Glutamatergic neuron (in vitro differentiated cells): Measurements from ENCODE around the gene FABP2. TPM values are rescaled to one million over a fixed set of nuclear protein-coding genes. Genes with fewer than 3 reads are reported as not detected.

Source experiments
- DNase-seq: peaks from one replicate; pipeline ENCODE4 v3.0.0; 2022
- H3K27ac Mint-ChIP-seq: one replicate; pipeline ENCODE4 v1.8.0; 2020; ENCODE audit warnings: mild to moderate bottlenecking, mixed read lengths, inconsistent platforms; ENCODE audit not compliant: unreplicated experiment
- H3K27me3 Mint-ChIP-seq: one replicate; pipeline ENCODE4 v1.8.0; 2020; ENCODE audit warnings: mild to moderate bottlenecking, moderate library complexity, mixed read lengths, inconsistent platforms; ENCODE audit not compliant: unreplicated experiment
- H3K36me3 Mint-ChIP-seq: one replicate; pipeline ENCODE4 v1.8.0; 2020; ENCODE audit warnings: mild to moderate bottlenecking, mixed read lengths, inconsistent platforms; ENCODE audit not compliant: unreplicated experiment
- H3K4me1 Mint-ChIP-seq: one replicate; pipeline ENCODE4 v1.8.0; 2020; ENCODE audit warnings: mild to moderate bottlenecking, low read depth, mixed read lengths, inconsistent platforms; ENCODE audit not compliant: unreplicated experiment
- H3K4me3 Mint-ChIP-seq: one replicate; pipeline ENCODE4 v1.8.0; 2020; ENCODE audit warnings: mild to moderate bottlenecking, mixed read lengths, inconsistent platforms; ENCODE audit not compliant: unreplicated experiment
- H3K9me3 Mint-ChIP-seq: one replicate; pipeline ENCODE4 v1.8.0; 2020; ENCODE audit warnings: mild to moderate bottlenecking, moderate library complexity, mixed read lengths, inconsistent platforms; ENCODE audit not compliant: unreplicated experiment
- CTCF ChIP-seq: fragments of 200-600 bp; sonication (generic); IDR thresholded peaks from one replicate; pipeline ENCODE4 v1.5.0; 2021; ENCODE audit not compliant: partially characterized antibody, unreplicated experiment
- total RNA-seq: library from RNA; stranded (reverse); fragmentation: NEBNext Ultra II Directional; extraction: Animal tissue kit (Norgen Biotek cat#: 25700); gene quantifications from one replicate; pipeline ENCODE4 v1.2.1, GENCODE V29; 2021; ENCODE audit not compliant: unreplicated experiment

Gene FABP2
- total RNA-seq, 1 donor from 2014 or later, result not detected

- DNase-seq, result no peak
- Mint-ChIP-seq H3K4me3 (no peak overlapping the region), H3K27me3 (no peaks in the 10 kb centered on the region), H3K9me3 (peaks cover 1% of the 10 kb centered on the region), H3K36me3 (no peaks in the 10 kb centered on the region), H3K4me1 (no peaks in the 10 kb centered on the region), H3K27ac (no peak overlapping the region)
- no peak for TF ChIP-seq CTCF
Observed at GRCh38 chr4:119307606-119308005, 14.3 kb downstream of the FABP2 start.

- no peak for TF ChIP-seq CTCF
- DNase-seq, result no peak
- Mint-ChIP-seq H3K4me1 (peaks cover 2% of the 10 kb centered on the region), H3K4me3 (no peak overlapping the region), H3K27me3 (no peaks in the 10 kb centered on the region), H3K36me3 (no peaks in the 10 kb centered on the region), H3K9me3 (peaks cover 6% of the 10 kb centered on the region), H3K27ac (no peak overlapping the region)
Observed at GRCh38 chr4:119304431-119304830, 17.5 kb downstream of the FABP2 start.

GRCh38 chr4:119303587-119304305, 18.2 kb downstream of the FABP2 start:
- Mint-ChIP-seq H3K36me3 (no peaks in the 10 kb centered on the region), H3K4me3 (no peak overlapping the region), H3K27ac (no peak overlapping the region), H3K4me1 (peaks cover 6% of the 10 kb centered on the region), H3K9me3 (peaks cover 6% of the 10 kb centered on the region), H3K27me3 (no peaks in the 10 kb centered on the region)
- DNase-seq, result no peak
- no peak for TF ChIP-seq CTCF

GRCh38 chr4:119302073-119302832, 19.7 kb downstream of the FABP2 start:
- Mint-ChIP-seq H3K4me1 (peaks cover 6% of the 10 kb centered on the region), H3K36me3 (no peaks in the 10 kb centered on the region), H3K9me3 (peaks cover 6% of the 10 kb centered on the region), H3K27ac (no peak overlapping the region), H3K27me3 (no peaks in the 10 kb centered on the region), H3K4me3 (no peak overlapping the region)
- DNase-seq, result no peak
- no peak for TF ChIP-seq CTCF
